IMR-90 (cell line): Measurements from ENCODE around the gene AMPD3. TPM values are rescaled to one million over a fixed set of nuclear protein-coding genes. Genes with fewer than 3 reads are reported as not detected.

Experiments used
- ATAC-seq: fragments of 200-7000 bp; cut with Tn5 transposase; 2 replicates; pipeline ENCODE4 v1.9.1; 2020; ENCODE audit warnings: low read depth, mild to moderate bottlenecking, moderate library complexity
- BruUV-seq: library from RNA; stranded (reverse); fragments of 400-500 nt; replicated peaks from 2 replicates; lab custom pipeline; 2021; lab: Mats Ljungman, UMichigan
- CTCF ChIA-PET: fragments of 300-600 bp; formaldehyde crosslinking; extraction: SDS; loops from one replicate; lab custom pipeline; 2021; ENCODE audit warnings: antibody characterized with exemption; lab: Yijun Ruan, JAX
- POLR2A ChIA-PET: fragments of 300-600 bp; sonication (Branson Sonifier 250); formaldehyde crosslinking; loops from one replicate; lab custom pipeline; 2022; ENCODE audit warnings: antibody characterized with exemption; ENCODE audit not compliant: unreplicated experiment; lab: Charles Lee
- DNase-seq: peaks from one replicate; pipeline ENCODE4 v3.0.0; 2013
- H2AFZ ChIP-seq: replicated peaks from 2 replicates; pipeline ENCODE3; 2013; ENCODE audit warnings: low read length, mild to moderate bottlenecking; ENCODE audit not compliant: poor library complexity
- H2AK5ac ChIP-seq: 2 replicates; pipeline ENCODE4 v1.6.1; 2013; ENCODE audit warnings: low read depth, low read length, inconsistent platforms
- H2AK9ac ChIP-seq: replicated peaks from 2 replicates; pipeline ENCODE3; 2013; ENCODE audit warnings: mild to moderate bottlenecking, low read depth, low read length, moderate library complexity; ENCODE audit not compliant: poor library complexity
- H2BK120ac ChIP-seq: 2 replicates; pipeline ENCODE4 v1.6.1; 2013; ENCODE audit warnings: low read depth, low read length, inconsistent platforms
- H2BK15ac ChIP-seq: 3 replicates; pipeline ENCODE4 v1.6.1; 2013; ENCODE audit warnings: low read depth, low read length, inconsistent platforms
- H2BK20ac ChIP-seq: 2 replicates; pipeline ENCODE4 v1.6.1; 2013; ENCODE audit warnings: low read depth, mild to moderate bottlenecking, inconsistent platforms, low read length, moderate library complexity
- H2BK5ac ChIP-seq: 2 replicates; pipeline ENCODE4 v1.6.1; 2013; ENCODE audit warnings: mild to moderate bottlenecking, low read depth, low read length, inconsistent platforms; ENCODE audit not compliant: poor library complexity, severe bottlenecking
- H3K14ac ChIP-seq: replicated peaks from 2 replicates; pipeline ENCODE4 v1.6.1; 2013; ENCODE audit warnings: low read depth, low read length, inconsistent platforms
- H3K18ac ChIP-seq: 2 replicates; pipeline ENCODE4 v1.6.1; 2013; ENCODE audit warnings: low read depth, low read length, control low read depth
- H3K23ac ChIP-seq: 2 replicates; pipeline ENCODE4 v1.6.1; 2013; ENCODE audit warnings: low read depth, low read length, inconsistent platforms
- H3K27ac ChIP-seq: 2 replicates; pipeline ENCODE4 v1.5.1; 2013; ENCODE audit warnings: mild to moderate bottlenecking, control low read depth, low read length; ENCODE audit not compliant: insufficient read depth
- H3K27me3 ChIP-seq: 2 replicates; pipeline ENCODE4 v1.6.1; 2013; ENCODE audit warnings: low read length; ENCODE audit not compliant: control insufficient read depth, insufficient read depth
- H3K36me3 ChIP-seq: 2 replicates; pipeline ENCODE4 v1.6.1; 2013; ENCODE audit warnings: low read length, mixed read lengths; ENCODE audit not compliant: control insufficient read depth, insufficient read depth
- H3K4ac ChIP-seq: 2 replicates; pipeline ENCODE4 v1.6.1; 2013; ENCODE audit warnings: low read depth, low read length, inconsistent platforms
- H3K4me1 ChIP-seq: 2 replicates; pipeline ENCODE4 v1.6.1; 2013; ENCODE audit warnings: low read length, mixed read lengths; ENCODE audit not compliant: control insufficient read depth, insufficient read depth
- H3K4me2 ChIP-seq: 2 replicates; pipeline ENCODE4 v1.6.1; 2013; ENCODE audit warnings: low read depth, mild to moderate bottlenecking, control low read depth, low read length, moderate library complexity
- H3K4me3 ChIP-seq: 2 replicates; pipeline ENCODE4 v1.5.1; 2013; ENCODE audit warnings: low read depth, mild to moderate bottlenecking, control low read depth, low read length, moderate library complexity; ENCODE audit not compliant: insufficient read depth
- H3K56ac ChIP-seq: 2 replicates; pipeline ENCODE4 v1.6.1; 2013; ENCODE audit warnings: low read length, inconsistent platforms; ENCODE audit not compliant: insufficient read depth; ENCODE audit errors: extremely low read depth
- H3K79me1 ChIP-seq, 2 experiments: 2 replicates each; pipeline ENCODE4 v1.6.1; 2013; ENCODE audit warnings: low read length in 2 of 2, inconsistent platforms in 1 of 2, low read depth in 1 of 2
- H3K9ac ChIP-seq: 2 replicates; pipeline ENCODE4 v1.6.1; 2013; ENCODE audit warnings: low read depth, low read length, control low read depth
- H3K9me1 ChIP-seq: 2 replicates; pipeline ENCODE4 v1.6.1; 2013; ENCODE audit warnings: low read length, inconsistent platforms; ENCODE audit not compliant: insufficient read depth
- H3K9me3 ChIP-seq: 2 replicates; pipeline ENCODE4 v1.6.1; 2013; ENCODE audit warnings: low read length; ENCODE audit not compliant: control insufficient read depth, insufficient read depth
- H4K20me1 ChIP-seq: 2 replicates; pipeline ENCODE4 v1.6.1; 2013; ENCODE audit warnings: low read length, inconsistent platforms; ENCODE audit not compliant: insufficient read depth
- H4K5ac ChIP-seq: 2 replicates; pipeline ENCODE4 v1.6.1; 2013; ENCODE audit warnings: mild to moderate bottlenecking, low read depth, low read length, control low read depth
- H4K8ac ChIP-seq, 2 experiments: 2 replicates each; pipeline ENCODE4 v1.6.1; 2013; ENCODE audit warnings: low read depth in 2 of 2, low read length in 2 of 2, control low read depth in 1 of 2, inconsistent platforms in 1 of 2
- H4K91ac ChIP-seq: 2 replicates; pipeline ENCODE4 v1.6.1; 2013; ENCODE audit warnings: low read depth, low read length, inconsistent platforms; ENCODE audit not compliant: insufficient read depth
- BHLHE40 ChIP-seq: fragments of 150-350 bp; IDR thresholded peaks from 2 replicates; pipeline ENCODE4 v1.6.1; 2016; ENCODE audit warnings: mild to moderate bottlenecking, low read depth, low read length
- CEBPB ChIP-seq: IDR thresholded peaks from 2 replicates; pipeline ENCODE4 v1.6.1; 2012; ENCODE audit warnings: low read depth, low read length, improper control_type of control experiment
- CHD1 ChIP-seq: IDR thresholded peaks from 2 replicates; pipeline ENCODE4 v1.6.1; 2012; ENCODE audit warnings: low read depth, low read length, improper control_type of control experiment
- FOS ChIP-seq: fragments of 150-350 bp; IDR thresholded peaks from 2 replicates; pipeline ENCODE4 v1.6.1; 2016; ENCODE audit warnings: low read depth, low read length
- MAZ ChIP-seq: IDR thresholded peaks from 2 replicates; pipeline ENCODE4 v1.6.1; 2012; ENCODE audit warnings: low read depth, mild to moderate bottlenecking, low read length, improper control_type of control experiment, moderate library complexity, borderline replicate concordance
- NFE2L2 ChIP-seq: fragments of 150-350 bp; IDR thresholded peaks from 2 replicates; pipeline ENCODE4 v1.6.1; 2016; ENCODE audit warnings: low read depth, mild to moderate bottlenecking, low read length
- POLR2A ChIP-seq: IDR thresholded peaks from 2 replicates; pipeline ENCODE4 v1.6.1; 2012; ENCODE audit warnings: mild to moderate bottlenecking, low read depth, low read length
- RAD21 ChIP-seq: IDR thresholded peaks from 2 replicates; pipeline ENCODE4 v1.6.1; 2012; ENCODE audit warnings: low read length, improper control_type of control experiment
- RCOR1 ChIP-seq: IDR thresholded peaks from 2 replicates; pipeline ENCODE4 v1.6.1; 2012; ENCODE audit warnings: mild to moderate bottlenecking, low read length, improper control_type of control experiment; ENCODE audit not compliant: insufficient replicate concordance
- RFX5 ChIP-seq: IDR thresholded peaks from 2 replicates; pipeline ENCODE4 v1.8.0; 2012; ENCODE audit warnings: low read depth, mild to moderate bottlenecking, low read length, moderate library complexity
- SMC3 ChIP-seq: fragments of 150-350 bp; IDR thresholded peaks from 2 replicates; pipeline ENCODE4 v1.6.1; 2016; ENCODE audit warnings: low read depth, mild to moderate bottlenecking, antibody characterized with exemption, low read length, moderate library complexity
- WGBS, 2 experiments: methylation state at CpG; one replicate each; pipeline versions ENCODE4 v1.1.5 to v1.1.7; 2013; ENCODE audit warnings: missing lambda C conversion rate in 2 of 2; ENCODE audit not compliant: insufficient read length in 1 of 2; ENCODE audit errors: extremely low coverage in 2 of 2; 5-methylcytosine and 5-hydroxymethylcytosine counted together
- dilution Hi-C: fragments of 300-500 bp; cut with HindIII; formaldehyde crosslinking; loops from one replicate; pipeline ENCODE4 v1.14.3; 2018; ENCODE audit warnings: low sequenced_read_pairs; ENCODE audit not compliant: unreplicated experiment
- in situ Hi-C: fragments of 300-500 bp; cut with MboI; formaldehyde crosslinking; loops from 3 replicates; pipeline ENCODE4 v1.14.3; 2019; ENCODE audit warnings: low sequenced_read_pairs, inconsistent platforms, mixed read lengths
- intact Hi-C: fragments of 100-400 bp; cut with micrococcal nuclease; formaldehyde crosslinking; loops from 2 replicates; pipeline ENCODE4 v1.10.0; 2022
- polyA plus RNA-seq, 3 experiments: library from polyadenylated mRNA; depleted of rRNA; stranded (reverse); fragments of >200 nt; gene quantifications; 2 replicates each; pipeline ENCODE4 v1.2.3, GENCODE V29; 2012; ENCODE audit warnings: low replicate concordance in 1 of 3
- total RNA-seq: library from RNA; depleted of rRNA; stranded (reverse); fragments of >200 nt; gene quantifications from 2 replicates; pipeline ENCODE4 v1.2.3, GENCODE V29; 2012
- TF ChIP-seq, protein P1 (sequence below): conservative IDR thresholded peaks from 2 replicates; pipeline ENCODE4 v1.5.1; 2012; ENCODE audit warnings: mild to moderate bottlenecking, low read depth, low read length, improper control_type of control experiment
- TF ChIP-seq, protein P2 (sequence below): fragments of 150-350 bp; IDR thresholded peaks from 2 replicates; pipeline ENCODE4 v1.6.1; 2016; ENCODE audit warnings: low read depth, mild to moderate bottlenecking, low read length, moderate library complexity, borderline replicate concordance
- TF ChIP-seq, protein P3 (sequence below): fragments of 150-350 bp; IDR thresholded peaks from 2 replicates; pipeline ENCODE4 v1.6.1; 2017; ENCODE audit warnings: mild to moderate bottlenecking, antibody characterized with exemption, low read length, low read depth

Gene AMPD3
- total and polyA plus RNA-seq, 2 of the 4 experiments (the other 2 are of a cell fraction): 8.6 to 12.1 TPM

- no peak overlapping the region for H3K4ac ChIP-seq
- intact Hi-C loops: no loop called here
- H3K18ac ChIP-seq: no peak overlapping the region
- H2AFZ ChIP-seq: no peak overlapping the region
- no peak overlapping the region for H4K91ac ChIP-seq
- no peak overlapping the region for H4K5ac ChIP-seq
- H3K56ac ChIP-seq: no peak overlapping the region
- no peak overlapping the region for H2AK5ac ChIP-seq
- in situ Hi-C loops: no loop called here
- peaks cover 41% of the 10 kb centered on the region for H3K36me3 ChIP-seq
- H2BK20ac ChIP-seq: no peak overlapping the region
- no peak overlapping the region for H3K4me3 ChIP-seq
- no peak overlapping the region for H2BK5ac ChIP-seq
- no peak overlapping the region for H4K8ac ChIP-seq
- H3K9me1 ChIP-seq: peaks cover 21% of the 10 kb centered on the region
- peaks cover 23% of the 10 kb centered on the region for H4K20me1 ChIP-seq
- H3K79me1 ChIP-seq: peaks cover 14 to 74% of the 10 kb centered on the region in 2 experiments
- ChIA-PET CTCF (no interaction called here), POLR2A (no interaction called here)
- DNase-seq (no peak), ATAC-seq (no peak)
- 97% methylated on average over 7 of the region's 16 CpGs; no CpG with 5 or more reads in 1 of the 2 experiments for WGBS, 2 experiments
- no peak overlapping the region for H3K9ac ChIP-seq
- H2BK15ac ChIP-seq: no peak overlapping the region
- peaks cover 8% of the 10 kb centered on the region for H3K4me1 ChIP-seq
- H3K27me3 ChIP-seq: no peaks in the 10 kb centered on the region
- no peak overlapping the region for H2BK120ac ChIP-seq
- H2AK9ac ChIP-seq: no peak overlapping the region
- no TSS peak for BruUV-seq
- dilution Hi-C loops: no loop called here
- no peak overlapping the region for H3K14ac ChIP-seq
- H3K9me3 ChIP-seq: no peaks in the 10 kb centered on the region
- H3K4me2 ChIP-seq: no peak overlapping the region
- H3K23ac ChIP-seq: no peak overlapping the region
- no peak overlapping the region for H3K27ac ChIP-seq
- TF ChIP-seq, protein P1, sequence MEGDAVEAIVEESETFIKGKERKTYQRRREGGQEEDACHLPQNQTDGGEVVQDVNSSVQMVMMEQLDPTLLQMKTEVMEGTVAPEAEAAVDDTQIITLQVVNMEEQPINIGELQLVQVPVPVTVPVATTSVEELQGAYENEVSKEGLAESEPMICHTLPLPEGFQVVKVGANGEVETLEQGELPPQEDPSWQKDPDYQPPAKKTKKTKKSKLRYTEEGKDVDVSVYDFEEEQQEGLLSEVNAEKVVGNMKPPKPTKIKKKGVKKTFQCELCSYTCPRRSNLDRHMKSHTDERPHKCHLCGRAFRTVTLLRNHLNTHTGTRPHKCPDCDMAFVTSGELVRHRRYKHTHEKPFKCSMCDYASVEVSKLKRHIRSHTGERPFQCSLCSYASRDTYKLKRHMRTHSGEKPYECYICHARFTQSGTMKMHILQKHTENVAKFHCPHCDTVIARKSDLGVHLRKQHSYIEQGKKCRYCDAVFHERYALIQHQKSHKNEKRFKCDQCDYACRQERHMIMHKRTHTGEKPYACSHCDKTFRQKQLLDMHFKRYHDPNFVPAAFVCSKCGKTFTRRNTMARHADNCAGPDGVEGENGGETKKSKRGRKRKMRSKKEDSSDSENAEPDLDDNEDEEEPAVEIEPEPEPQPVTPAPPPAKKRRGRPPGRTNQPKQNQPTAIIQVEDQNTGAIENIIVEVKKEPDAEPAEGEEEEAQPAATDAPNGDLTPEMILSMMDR: no peak
- TF ChIP-seq, protein P2, sequence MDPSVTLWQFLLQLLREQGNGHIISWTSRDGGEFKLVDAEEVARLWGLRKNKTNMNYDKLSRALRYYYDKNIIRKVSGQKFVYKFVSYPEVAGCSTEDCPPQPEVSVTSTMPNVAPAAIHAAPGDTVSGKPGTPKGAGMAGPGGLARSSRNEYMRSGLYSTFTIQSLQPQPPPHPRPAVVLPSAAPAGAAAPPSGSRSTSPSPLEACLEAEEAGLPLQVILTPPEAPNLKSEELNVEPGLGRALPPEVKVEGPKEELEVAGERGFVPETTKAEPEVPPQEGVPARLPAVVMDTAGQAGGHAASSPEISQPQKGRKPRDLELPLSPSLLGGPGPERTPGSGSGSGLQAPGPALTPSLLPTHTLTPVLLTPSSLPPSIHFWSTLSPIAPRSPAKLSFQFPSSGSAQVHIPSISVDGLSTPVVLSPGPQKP: no peak
- TF ChIP-seq, protein P3, sequence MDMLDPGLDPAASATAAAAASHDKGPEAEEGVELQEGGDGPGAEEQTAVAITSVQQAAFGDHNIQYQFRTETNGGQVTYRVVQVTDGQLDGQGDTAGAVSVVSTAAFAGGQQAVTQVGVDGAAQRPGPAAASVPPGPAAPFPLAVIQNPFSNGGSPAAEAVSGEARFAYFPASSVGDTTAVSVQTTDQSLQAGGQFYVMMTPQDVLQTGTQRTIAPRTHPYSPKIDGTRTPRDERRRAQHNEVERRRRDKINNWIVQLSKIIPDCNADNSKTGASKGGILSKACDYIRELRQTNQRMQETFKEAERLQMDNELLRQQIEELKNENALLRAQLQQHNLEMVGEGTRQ: no peak
- TF ChIP-seq RAD21: no peak
- no peak for TF ChIP-seq MAZ
- no peak for TF ChIP-seq POLR2A
- no peak for TF ChIP-seq SMC3
- no peak for TF ChIP-seq CHD1
- no peak for TF ChIP-seq BHLHE40
- TF ChIP-seq FOS: no peak
- TF ChIP-seq RCOR1: no peak
- no peak for TF ChIP-seq RFX5
- TF ChIP-seq NFE2L2: no peak
- no peak for TF ChIP-seq CEBPB
Measured at GRCh38 chr11:10478574-10479550, 23.8 kb downstream of the AMPD3 start.
